ENCODE results near the gene ORM2. TPM values are rescaled to one million over a fixed set of nuclear protein-coding genes. Genes with fewer than 3 reads are reported as not detected.

Gene ORM2
- total RNA-seq, 1 experiment from 2014 or later: 0.59 TPM

DNA sequence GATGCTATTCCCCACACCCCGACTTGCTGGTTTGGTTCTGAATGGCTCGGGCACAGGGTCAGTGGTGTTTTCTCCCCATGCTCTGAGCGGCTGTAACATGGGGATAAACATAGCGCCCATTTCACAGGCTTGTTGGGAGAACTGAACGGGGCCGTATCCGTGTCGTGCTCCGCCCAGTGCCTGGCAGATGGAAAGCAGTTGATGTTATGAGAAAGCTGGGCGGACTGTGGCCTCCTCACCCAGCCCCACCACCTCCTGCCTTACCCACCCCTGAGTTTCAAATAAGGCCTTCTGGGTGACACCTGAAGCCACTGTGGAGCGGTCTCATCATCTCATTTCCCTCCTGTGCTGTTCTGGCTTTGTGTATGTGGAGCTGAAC, 14.5 kb downstream of the ORM2 start (continued):
- no peak for TF ChIP-seq SIN3A (IDR thresholded peaks at IDR 0.05; ENCODE audit: low read depth)
- no peak for TF ChIP-seq POLR2A (IDR thresholded peaks at IDR 0.05; ENCODE audit: borderline replicate concordance, extremely low read depth, insufficient read depth, insufficient read length)
- TF ChIP-seq CBX3 (IDR thresholded peaks at IDR 0.05; ENCODE audit: low read depth): no peak
- TF ChIP-seq, protein P1, sequence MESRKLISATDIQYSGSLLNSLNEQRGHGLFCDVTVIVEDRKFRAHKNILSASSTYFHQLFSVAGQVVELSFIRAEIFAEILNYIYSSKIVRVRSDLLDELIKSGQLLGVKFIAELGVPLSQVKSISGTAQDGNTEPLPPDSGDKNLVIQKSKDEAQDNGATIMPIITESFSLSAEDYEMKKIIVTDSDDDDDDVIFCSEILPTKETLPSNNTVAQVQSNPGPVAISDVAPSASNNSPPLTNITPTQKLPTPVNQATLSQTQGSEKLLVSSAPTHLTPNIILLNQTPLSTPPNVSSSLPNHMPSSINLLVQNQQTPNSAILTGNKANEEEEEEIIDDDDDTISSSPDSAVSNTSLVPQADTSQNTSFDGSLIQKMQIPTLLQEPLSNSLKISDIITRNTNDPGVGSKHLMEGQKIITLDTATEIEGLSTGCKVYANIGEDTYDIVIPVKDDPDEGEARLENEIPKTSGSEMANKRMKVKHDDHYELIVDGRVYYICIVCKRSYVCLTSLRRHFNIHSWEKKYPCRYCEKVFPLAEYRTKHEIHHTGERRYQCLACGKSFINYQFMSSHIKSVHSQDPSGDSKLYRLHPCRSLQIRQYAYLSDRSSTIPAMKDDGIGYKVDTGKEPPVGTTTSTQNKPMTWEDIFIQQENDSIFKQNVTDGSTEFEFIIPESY (IDR thresholded peaks at IDR 0.05; ENCODE audit: extremely low read depth, insufficient replicate concordance, low read length): no peak
- TF ChIP-seq FOSL1 (IDR thresholded peaks at IDR 0.05; ENCODE audit: low read depth): no peak

DNA sequence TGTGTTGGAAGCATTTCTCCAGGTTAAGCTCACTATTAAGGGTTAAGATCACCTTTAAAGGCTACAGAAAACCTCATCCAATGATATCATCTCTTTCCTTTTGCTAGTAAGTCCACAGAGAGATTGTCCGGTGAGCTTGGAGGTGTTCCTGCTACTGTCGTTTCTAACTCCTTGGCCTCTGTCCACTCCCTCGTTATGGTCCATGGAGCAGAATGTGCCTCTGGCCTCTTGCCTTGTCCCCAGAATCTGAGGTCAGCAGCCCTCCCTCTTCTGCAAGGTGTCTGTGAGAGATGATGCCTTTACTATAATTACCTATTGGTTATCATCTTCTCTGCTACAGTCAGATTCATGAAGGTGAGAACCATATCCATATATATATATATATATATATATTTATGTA, 15.0 kb downstream of the ORM2 start:
- Histone ChIP-seq H3K4me1 (ENCODE audit: control insufficient read depth in 1 of 2, insufficient read depth in 2 of 2, low read length in 2 of 2) (peaks cover 11 to 14% of the 10 kb centered on the region in 2 experiments; a peak in 3 of 4 replicates), H4K20me1 (ENCODE audit: insufficient read depth) (no peaks in the 10 kb centered on the region), H3K36me3 (ENCODE audit: control insufficient read depth in 1 of 2, insufficient read depth in 2 of 2, low read length in 2 of 2) (peaks cover 0 to 2% of the 10 kb centered on the region in 2 experiments; a peak in 1 of 4 replicates), H3K27me3 (ENCODE audit: insufficient read depth, low read length) (no peaks in the 10 kb centered on the region), H3K9ac (ENCODE audit: low read length) (no peak overlapping the region), H3K79me2 (ENCODE audit: insufficient read depth, low read length) (no peaks in the 10 kb centered on the region), H3K27ac (ENCODE audit: low read depth, low read length) (no peak overlapping the region), H2AFZ (ENCODE audit: low read depth, low read length, poor library complexity, severe bottlenecking) (no peak overlapping the region), H3K4me2 (ENCODE audit: low read length) (no peak overlapping the region), H3K9me3 (ENCODE audit: control insufficient read depth in 1 of 2, insufficient read depth in 1 of 2, low read depth in 1 of 2, low read length in 2 of 2) (no peaks in the 10 kb centered on the region), H3K4me3 (replicated peaks in 1 of 2; ENCODE audit: low read depth in 1 of 2, low read length in 2 of 2) (no peak overlapping the region), H3K9me2 (ENCODE audit: insufficient read depth) (no peaks in the 10 kb centered on the region)
- RAD21 ChIA-PET (ENCODE audit: low non-redundant PET in 1 of 2, low total read pairs in 2 of 2, uncharacterized antibody in 2 of 2, unreplicated experiment in 2 of 2): no interaction called here
- DNase-seq (ENCODE audit: low read depth, low spot score) (no peak), ATAC-seq (no peak)
- intact Hi-C loops (cut with micrococcal nuclease): no loop called here
- BruUV-seq (replicated peaks): no TSS peak
- POLR2A ChIA-PET: no interaction called here
- TF ChIP-seq POLR2AphosphoS5 (IDR thresholded peaks at IDR 0.05; ENCODE audit: low read depth, low read length) (no peak), SRF (IDR thresholded peaks at IDR 0.05; ENCODE audit: low read depth) (no peak), SP1 (IDR thresholded peaks at IDR 0.05; ENCODE audit: low read depth) (no peak), FOSL1 (IDR thresholded peaks at IDR 0.05; ENCODE audit: low read depth) (no peak), RAD21 (IDR thresholded peaks at IDR 0.05; ENCODE audit: low read depth) (no peak), ZFX (IDR thresholded peaks at IDR 0.05) (no peak), EZH2 (IDR thresholded peaks at IDR 0.05) (no peak), ELF1 (IDR thresholded peaks at IDR 0.05; ENCODE audit: borderline replicate concordance, low read depth) (no peak), POLR2A (IDR thresholded peaks at IDR 0.05; ENCODE audit: borderline replicate concordance, extremely low read depth, insufficient read depth, insufficient read length) (no peak), CBX3 (IDR thresholded peaks at IDR 0.05; ENCODE audit: low read depth) (no peak), YY1 (IDR thresholded peaks at IDR 0.05; ENCODE audit: extremely low read depth, insufficient replicate concordance, low read depth, low read length) (no peak), ZNF274 (IDR thresholded peaks at IDR 0.05; ENCODE audit: low read depth, low read length) (no peak)
- TF ChIP-seq, protein P1 (IDR thresholded peaks at IDR 0.05; ENCODE audit: extremely low read depth, insufficient replicate concordance, low read length): no peak
- TF ChIP-seq, protein P2, sequence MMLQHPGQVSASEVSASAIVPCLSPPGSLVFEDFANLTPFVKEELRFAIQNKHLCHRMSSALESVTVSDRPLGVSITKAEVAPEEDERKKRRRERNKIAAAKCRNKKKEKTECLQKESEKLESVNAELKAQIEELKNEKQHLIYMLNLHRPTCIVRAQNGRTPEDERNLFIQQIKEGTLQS (IDR thresholded peaks at IDR 0.05): no peak
- CTCF ChIA-PET: no interaction called here
